Stimulated activated CD4-positive, alpha-beta T cell treated with anti-CD3 and anti-CD28 coated beads, Interleukin-4, amount 100 ng/mL, for 24 hours (primary cell): Measurements from ENCODE around the gene IQSEC2.
A peak's percentile ranks its signal among the peaks of the same experiment; 100 is the strongest.

Experiments used
- DNase-seq: peaks from one replicate; pipeline ENCODE4 v3.0.0-alpha.2; 2020

Gene IQSEC2

DNA sequence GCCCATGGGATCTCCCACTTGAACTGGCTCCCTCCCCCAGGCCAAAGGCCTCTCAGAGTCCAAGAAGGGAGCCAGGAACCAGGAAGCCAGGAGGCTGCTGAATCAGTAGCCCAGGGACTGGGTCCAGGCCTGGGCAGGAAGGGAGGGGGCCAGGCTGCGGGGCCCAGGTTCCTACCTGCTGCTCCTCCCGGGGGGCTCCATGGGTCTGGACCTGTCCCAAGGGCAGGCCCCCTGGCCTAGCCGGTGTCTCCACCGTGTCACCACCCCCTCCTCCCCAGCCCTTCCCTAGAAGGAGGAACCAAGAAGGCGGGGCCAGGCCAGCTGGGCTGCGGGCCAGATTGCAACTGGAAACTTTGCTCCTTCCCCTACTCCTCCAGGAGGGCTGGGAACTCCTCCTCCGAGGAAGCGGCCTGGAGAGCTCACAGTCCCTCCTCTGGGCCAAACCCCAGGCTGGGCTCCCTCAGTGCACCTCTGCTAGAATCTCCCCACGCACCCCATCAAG is at the start of gene IQSEC2:
Gene IQSEC2 (minus strand): TSS at position 264 of the 502 bp plus-strand sequence.
- DNase-seq: no peak

DNA sequence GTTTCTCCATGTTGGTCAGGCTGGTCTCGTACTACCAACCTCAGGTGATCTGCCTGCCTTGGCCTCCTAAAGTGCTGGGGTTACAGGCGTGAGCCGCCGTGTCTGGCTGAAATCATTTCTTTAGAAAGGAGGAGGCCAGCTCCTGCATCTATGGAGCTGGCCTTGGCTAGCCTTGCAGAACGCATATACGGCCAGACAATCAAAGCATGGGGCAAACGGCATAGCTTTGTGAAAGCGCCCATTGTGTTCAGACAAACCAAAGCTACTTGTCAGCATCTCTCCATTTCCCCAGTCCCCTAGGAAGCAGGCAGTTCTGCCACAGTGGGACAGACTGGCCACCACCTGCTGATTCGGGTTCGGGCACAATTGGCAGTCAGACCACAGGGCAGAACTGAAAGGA is 48.9 kb upstream of the IQSEC2 start:
- DNase-seq: no peak

DNA sequence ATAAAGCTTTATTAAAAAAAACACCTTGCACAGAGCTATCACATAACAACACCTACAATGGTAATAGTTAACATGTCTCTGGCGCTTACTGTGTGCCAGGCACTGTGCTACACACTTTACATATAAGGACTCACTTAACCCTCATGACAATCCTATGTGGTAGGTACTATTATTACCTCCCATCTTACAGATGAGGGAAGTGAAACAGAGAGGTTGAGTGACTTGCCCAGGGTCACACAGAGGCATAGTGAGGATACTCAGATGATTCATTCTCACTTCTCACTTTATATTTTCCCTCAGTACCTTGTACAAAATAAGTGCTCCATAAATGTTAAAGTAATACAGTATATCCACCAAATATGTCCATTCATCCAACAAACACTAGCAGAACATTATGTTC is 43.4 kb upstream of the IQSEC2 start:
- DNase-seq: no peak

DNA sequence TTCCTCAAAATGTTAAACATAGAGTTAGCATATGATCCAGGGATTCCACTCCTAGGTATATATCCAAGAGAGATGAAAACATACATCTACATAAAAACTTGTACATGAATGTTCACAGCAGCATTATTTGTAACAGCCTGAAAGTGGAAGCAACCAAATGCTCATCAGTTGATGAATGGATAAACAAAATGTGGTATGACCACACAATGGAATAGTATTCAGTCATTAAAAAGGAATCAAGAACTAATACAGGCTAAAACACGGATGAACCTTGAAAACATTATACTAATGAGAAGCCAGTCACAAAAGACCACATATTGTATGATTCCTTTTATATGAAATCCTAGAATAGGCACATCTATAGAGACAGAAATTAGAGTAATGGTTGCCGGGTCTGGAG is 42.7 kb upstream of the IQSEC2 start:
- no peak for DNase-seq

DNA sequence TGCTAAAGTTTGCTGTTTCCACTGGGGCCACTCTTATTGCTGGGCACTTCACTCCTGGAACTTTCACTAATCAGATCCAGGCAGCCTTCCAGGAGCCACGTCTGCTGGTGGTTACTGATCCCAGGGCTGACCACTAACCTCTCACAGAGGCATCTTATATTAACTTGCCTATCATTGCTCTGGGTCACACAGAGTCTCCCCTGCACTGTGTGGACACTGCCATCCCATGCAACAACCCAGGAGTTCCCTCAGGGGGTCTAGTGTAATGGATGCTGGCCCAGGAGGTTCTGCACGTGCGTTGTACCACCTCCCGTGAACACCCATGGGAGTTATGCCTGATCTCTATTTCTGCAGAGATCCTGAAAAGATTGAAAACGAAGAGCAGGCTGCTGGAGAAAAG is 41.8 kb upstream of the IQSEC2 start:
- DNase-seq: no peak

DNA sequence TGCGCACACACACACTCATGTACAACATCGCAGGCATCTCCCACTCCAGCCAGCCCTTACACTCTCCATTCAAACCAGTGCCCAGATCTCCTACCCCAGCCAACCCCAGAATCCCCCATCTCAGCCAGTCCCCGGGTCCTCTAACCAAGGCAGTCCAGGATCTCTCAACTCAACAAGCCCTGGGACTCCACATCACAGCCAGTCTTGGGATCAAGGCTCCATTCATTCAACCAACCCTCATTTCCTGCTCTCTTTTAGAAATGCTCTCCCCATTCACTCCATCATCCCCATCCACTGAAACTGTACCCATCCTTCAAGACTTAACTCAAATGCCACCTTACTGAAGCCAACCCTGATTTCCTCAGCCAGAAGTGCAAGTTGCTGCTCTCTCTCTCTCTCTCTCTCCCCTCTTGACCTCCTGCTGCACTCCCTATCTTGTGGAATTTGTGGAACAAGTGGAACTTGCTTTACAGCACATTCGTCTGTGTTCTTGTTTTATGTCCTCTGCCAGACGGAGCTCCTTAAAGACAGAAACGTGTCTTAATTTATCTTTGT is 40.6 kb upstream of the IQSEC2 start:
- no peak for DNase-seq

DNA sequence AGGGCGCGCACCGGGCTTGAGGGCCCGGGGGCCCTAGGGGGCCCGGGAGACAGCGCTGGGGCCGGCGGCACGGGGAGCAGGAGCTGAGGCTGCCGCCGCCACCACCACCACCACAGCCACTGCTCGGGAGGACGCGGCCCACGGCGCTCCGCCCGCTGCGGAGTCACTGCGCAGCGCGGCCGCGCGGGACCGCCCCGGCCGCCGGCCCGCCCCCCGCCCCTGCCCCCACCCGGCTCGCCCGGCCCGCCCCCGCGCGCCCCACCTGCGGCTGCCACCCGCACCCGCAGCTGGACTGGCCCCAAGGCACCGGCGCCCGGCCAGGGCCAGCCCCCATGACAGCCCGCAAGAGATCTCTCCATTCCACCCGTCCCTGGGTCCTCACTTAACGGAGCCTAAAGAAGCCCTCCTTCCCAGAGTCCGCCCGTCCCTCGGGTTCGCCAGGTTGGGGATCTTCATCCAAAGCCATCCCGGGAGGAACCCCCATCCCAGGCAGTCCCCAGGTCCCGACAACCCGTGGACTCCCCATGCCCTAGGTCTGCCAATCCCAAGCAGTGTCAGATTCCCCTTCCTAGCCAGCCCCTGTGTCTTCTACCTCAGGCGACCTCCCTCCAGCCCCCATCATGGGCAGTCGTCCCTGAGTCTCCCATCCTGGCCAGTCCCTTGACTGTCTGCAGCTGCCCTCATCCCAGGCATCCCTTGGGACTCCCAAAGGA is 40.0 kb upstream of the IQSEC2 start:
- no peak for DNase-seq

DNA sequence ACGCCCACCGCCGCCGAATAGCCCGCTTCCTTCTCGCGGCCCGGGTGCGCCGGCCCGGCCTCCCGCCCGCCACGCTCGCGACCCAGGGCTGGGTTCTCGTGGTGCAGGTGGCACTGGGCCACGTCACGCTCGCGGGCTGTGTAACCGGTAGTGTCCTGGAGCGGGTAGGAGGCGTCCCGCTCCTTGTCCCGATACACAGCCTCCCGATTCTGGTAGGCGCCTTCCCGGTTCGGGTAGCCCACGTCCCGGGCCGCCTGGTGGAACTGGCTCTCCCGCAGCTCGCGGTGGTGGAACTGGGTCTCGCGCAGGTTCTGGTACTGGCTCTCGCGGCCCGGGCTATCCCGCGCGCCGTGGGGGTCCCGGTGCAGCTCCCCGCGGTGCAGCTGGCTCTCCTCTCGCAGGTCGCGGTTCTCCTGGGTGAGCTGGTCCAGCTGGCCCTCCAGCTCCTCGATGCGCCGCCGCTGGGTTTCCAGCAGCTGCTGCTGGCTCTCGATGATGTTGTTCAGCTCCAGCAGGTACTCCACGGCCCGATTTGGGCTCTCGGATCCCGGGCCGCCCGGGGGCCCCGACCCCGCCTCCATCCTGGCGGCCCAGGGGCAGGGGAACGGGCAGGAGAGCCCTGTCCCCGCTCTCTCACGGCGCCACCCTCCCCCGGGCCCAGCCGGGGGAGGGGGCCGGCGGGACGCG is 39.3 kb upstream of the IQSEC2 start:
- DNase-seq: no peak

DNA sequence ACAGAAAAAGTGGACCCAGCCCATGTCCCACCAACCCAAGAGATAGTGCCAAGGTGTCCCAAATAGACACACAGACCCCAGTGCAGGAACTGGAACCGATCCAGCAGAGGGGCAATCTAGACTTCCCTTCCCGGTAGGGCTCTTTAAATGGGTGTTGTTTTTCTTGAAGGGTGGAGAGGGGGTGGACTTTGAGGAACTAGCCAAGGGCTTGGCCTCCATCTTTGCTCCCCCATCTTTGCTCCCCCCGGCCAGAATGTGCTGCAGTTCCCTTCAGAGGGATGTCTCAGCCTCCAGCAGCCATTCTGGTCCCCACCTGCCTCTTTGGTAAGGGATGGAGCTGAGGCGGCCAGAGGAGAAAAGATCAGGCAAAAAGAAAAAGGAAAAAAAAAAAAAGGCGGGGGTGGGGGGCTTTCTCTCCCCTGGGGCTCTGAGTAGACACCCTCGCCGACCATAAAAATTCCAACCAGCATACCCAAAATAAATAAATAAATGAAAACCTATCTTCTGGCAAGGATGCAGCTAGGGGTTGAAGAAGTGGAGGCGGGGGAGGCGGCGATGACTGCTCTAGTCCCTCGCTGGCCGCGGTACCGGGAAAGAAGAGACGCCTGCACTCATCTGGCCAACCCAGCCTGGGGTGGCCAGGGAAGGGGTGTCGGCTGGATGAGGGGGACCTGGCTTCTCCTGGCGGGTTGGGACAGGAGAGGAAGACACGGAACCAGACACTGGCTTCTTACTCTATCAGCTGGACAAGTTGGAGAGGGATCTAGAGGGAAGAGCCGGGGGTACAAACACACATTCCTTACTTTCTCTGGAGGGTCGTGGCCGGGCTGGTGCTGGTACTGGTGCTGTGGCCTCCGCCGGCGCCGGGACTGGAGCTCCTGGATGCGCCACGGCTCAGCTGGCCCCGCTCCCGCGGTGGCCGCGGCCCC is 38.5 kb upstream of the IQSEC2 start:
- DNase-seq: no peak

DNA sequence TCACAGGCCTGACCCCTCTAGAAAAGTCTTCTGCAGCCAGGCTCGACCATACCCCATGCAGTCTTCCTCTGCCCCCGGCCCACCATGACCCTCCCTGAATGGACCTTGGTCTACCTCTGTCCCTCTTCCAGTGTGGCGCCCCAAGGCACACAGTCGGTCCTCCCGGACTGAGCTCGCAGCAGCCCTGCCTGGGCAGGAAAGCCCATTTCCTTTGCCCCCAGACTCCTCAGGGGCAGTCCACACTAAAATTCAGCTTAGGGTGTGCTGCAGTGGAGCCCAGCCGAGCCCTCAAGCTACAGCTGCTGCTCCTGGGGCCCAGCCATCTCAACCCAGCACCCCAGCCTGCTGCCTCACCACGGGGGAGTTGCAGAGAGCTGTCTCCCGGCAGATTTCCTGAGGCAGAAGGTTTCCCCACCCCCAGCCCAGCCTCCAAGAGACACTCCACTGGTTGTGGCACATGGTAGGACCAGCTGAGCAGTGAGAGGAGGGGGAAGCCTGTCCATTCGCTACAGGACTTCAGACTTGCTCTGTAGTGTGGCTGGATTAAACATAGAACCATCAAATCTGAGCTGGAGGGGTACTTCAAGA is 37.5 kb upstream of the IQSEC2 start:
- no peak for DNase-seq

DNA sequence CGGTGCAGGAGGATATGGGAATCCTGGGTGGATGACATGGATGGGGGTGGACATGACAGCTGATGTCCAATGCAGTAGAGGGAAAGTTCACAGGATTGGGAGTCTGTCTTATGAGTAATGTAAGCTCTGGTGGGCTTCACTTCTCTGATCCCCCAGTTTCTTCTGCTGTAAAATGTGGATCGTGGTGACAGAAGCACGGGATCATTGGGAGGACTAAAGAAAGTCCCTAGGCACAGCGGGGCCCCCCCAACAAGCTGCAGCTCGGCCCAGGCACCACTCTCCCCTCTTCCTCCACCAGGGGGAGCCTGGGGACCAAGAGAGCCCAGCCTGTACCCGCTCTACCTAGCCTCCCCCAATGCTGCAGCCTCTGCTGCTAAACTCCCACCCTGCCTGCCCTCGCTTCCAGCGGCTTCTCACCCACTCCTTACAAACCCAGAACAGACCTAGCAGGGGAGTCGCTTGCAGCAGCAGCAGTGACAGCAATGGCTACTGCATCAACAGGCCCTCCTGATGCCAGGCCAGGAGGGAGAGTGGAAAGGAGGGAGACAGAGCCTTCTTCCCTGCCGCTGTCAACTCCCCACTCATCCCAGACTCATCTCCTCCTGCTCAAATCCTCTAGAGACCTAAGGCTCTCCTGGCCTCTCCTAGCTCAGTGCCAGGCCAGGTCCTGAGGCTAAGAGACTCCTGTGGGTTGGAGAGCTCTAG is 36.1 kb upstream of the IQSEC2 start:
- DNase-seq: peak; percentile 71

DNA sequence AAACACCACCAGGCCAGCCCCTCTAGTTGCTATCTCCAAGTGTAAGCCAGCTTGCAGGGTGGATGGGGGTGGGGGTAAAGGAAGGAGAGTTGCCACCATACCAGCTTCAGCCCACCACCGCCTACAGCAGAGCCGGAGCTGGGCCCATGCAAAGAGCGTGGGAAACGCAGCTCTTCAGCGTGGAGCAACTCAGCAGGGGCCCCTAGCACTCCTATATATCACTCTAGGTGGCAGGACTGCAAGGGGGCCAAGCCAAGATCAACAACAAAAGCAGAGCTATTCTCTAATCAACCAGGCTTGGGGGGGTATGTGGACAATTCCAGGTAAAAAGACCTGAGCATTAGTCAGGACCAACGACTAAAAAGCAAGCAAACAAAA is 35.5 kb upstream of the IQSEC2 start:
- DNase-seq: no peak

DNA sequence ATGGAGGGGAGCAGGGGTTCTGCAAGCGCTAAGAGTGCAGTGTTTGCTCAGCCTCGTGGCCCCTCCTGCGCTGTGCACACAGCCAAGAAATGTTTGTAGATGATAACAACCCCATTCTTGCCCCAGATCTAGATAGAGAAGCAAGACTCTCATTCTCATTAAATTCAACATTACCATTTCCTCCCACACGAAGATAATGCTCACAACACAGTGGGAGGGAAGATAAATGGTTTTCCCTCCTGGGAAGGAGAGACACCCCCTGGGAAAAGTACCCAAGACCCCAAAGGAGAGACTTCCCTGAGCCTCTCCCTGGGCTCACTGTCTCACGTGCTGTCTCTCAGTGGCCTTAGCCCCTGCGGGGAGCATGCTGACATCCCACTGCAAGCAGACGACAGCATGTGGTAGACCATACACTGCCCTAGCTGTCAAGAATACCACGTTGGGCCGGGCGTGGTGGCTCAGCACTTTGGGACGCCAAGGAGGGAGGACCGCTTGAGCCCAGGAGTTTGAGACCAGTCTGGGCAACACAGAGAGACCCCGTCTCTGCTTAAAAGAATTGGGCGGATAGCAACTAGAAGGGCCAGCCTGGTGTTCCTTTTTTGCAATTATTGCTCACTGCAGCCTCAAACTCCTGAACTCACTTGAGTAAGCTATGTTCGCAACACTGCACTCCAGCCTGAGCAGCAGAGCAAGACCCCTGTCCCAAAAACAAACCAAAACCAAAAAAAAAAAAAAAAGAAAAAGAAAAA is 34.9 kb upstream of the IQSEC2 start:
- no peak for DNase-seq

DNA sequence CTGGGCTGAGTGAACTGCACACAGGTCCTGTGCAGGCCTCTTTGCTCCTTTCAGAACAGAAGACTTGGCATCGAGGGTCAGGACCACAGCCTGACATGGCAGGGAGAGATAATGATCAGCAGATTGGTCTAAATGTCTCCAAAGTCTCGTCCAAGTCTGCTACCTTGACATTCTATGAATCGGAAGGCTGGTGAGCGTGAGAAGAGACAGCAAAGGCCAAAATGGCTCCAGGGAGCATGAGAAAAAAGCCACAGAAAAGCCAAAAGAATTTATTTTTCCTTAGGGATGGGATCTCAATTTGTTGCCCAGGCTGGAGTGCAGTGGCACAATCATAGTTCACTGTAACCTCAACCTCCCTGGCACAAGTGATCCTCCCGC is 32.3 kb upstream of the IQSEC2 start:
- no peak for DNase-seq

DNA sequence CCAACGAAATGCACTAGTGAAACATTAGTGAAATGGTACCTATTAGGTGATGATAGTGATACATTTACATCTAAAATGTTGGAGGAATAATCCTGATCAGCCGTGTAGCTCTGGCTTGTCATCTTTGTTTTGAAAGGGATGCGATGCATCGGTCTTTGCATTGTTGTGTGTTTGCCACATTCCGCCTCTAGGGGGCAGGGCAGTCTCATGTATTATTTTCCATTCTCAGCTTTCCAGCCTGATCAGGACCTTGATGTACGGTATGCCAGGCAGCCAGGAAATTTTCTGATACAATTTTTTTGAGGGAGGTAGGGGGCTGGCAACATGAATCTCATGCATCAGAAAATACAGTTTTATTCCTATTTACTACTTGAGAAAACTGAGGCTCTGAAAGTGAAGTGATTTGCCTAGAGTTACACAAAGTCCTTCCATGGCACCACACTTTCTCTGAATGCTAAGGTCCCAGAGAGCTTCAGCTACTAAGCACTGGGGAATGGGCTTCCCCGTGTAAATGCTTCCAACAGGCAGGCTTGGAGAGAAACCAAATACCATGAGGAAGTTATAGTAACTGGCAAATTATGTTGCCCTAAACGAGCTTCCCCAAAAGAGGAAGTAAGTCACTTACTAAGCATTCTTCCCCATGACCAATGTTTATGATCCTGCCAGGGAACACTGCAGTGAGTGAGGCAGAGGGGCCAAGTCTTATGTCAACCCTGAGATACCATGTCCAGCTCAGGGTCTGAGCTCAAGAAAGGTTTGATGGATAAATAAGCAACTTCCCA is 31.8 kb upstream of the IQSEC2 start:
- DNase-seq: peak; percentile 55

DNA sequence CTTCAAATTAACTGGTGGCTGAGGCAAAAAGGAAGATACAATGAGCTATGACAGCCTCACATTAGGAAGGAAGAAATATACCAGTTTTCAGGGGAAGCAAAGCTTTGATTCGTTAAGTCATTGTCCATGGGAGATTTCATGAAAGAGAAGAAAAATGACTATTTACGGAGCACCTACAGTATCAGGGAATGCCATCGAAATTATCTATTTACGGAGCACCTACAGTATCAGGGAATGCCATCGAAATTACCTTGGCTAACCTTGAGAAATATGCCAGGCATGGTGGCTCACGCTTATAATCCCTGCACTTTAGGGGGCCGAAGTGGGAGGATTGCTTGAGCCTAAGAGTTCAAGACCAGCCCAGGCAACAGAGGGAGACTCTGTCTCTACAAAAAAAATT is 28.5 kb upstream of the IQSEC2 start:
- no peak for DNase-seq

DNA sequence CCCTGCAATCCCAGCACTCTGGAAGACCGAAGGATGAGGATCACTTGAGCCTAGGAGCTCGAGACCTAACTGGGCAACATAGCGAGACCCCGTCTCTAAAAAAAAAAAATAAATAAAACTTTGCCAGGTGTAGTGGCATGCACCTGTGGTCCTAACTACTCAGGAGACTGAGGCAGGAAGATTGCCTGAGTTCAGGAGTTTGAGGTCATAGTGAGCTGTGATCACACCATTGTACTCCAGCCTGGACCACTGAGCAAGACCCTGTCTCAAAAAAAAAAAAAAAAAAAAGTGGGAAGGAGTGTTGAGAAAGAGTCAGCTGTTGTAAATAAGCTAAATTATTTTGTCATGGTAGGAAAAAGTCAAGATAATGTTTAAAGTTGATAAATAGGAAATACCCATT is 27.5 kb upstream of the IQSEC2 start:
- no peak for DNase-seq

DNA sequence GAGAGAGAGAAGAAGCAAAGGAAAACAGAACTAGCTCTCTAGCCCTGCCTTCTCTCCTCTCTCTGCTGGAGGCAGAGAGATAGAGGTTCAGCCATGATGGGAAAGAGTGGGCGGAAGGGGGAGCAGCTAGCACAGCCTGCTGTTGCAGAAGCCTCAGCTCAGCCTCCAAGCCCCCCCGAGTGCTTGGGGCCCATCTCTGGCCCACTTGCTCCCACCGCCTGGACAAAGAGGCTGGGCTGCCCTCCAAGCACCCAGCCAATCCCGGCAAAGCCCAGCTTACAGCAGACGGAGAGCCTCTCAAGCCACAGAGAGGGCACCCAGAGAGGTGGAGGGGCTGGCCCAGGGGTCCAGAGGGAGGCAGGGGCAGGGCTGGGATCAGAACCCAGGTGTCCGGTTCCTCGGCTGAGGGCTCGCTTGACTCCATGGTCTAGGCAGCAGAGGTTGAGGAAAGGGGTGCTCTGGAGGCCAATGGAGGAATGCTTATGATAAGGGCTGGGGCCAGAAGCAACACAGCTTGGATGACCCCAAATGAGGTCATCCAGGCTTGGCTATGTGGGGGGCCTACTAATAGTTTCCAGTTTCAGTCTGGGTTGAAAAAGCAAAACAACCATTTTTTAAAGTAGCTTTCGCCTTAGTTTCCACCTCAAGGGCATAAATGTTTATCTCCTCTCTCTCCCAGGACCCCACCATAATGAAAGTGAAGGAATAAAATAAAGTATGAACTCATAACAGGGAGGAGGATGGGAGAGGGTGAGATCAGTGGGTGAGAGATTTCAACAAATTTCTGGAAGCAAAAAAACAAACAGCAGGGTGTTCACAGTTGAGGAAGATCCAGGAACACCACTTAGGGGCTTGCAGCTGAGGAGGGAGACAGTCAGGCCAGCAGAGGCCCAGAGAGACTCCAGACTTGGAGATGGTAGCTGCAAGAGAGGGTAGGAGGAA is 24.9 kb upstream of the IQSEC2 start:
- no peak for DNase-seq

DNA sequence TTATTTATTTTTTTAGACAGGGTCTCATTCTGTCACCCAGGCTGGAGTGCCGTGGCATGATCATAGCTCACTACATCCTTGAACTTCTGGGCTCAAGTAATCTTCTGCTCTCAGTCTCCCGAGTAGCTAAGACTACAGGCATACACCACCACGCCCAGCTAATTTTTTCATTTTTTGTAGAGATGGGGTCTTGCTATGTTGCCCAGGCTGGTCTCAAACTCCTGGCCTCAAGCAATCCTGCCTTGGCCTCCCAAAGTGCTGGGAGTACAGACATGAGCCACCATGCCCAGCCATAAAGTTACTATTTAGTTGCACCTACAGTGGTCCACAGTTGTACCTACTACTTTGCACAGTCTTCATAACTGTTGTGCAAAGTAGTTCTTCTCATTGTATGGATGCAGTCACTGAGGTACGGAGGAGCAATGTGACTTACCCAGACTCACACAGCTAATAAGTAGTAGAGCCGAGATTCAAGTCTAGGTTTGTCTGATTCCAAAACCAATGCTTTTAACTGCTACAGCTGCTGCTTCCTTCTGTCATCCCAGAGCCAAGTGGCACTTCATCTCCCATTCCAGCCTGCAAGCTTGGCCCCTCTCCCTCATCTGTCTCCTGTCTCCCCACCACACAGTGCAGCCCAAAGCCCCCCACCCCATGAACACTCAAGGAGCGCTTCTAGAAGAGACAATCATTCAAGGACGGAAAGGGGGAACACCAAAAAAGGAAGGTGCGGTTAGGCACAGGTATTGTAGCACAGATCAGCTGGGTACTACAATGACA is 24.0 kb upstream of the IQSEC2 start:
- DNase-seq: no peak
